CD4-positive, alpha-beta T cell (primary cell): ENCODE data around the gene KLHL18. TPM values are rescaled to one million over a fixed set of nuclear protein-coding genes. Genes with fewer than 3 reads are reported as not detected.

Experiments used
- ATAC-seq: fragments of 200-7000 bp; cut with Tn5 transposase; one replicate; pipeline ENCODE4 v1.10.0; 2022; ENCODE audit warnings: mild to moderate bottlenecking; ENCODE audit not compliant: poor library complexity
- CTCF ChIA-PET: fragments of 350-600 bp; sonication (Branson Sonifier 250); formaldehyde crosslinking; loops from one replicate; lab custom pipeline; 2021; ENCODE audit warnings: antibody characterized with exemption, inconsistent platforms; lab: Charles Lee
- POLR2A ChIA-PET: fragments of 350-600 bp; sonication (Branson Sonifier 250); formaldehyde crosslinking; loops from one replicate; lab custom pipeline; 2021; ENCODE audit warnings: antibody characterized with exemption, inconsistent platforms; lab: Charles Lee
- DNase-seq, 14 experiments: peaks; one replicate each; pipeline ENCODE4 v3.0.0-alpha.2; 2013 to 2020; ENCODE audit warnings: mixed read lengths in 2 of 14
- H3K27ac ChIP-seq, 2 donors: one replicate each; pipeline versions ENCODE4 v1.5.1 to v1.7.0; 2013; ENCODE audit warnings: low read length in 2 of 2, low read depth in 1 of 2, mild to moderate bottlenecking in 1 of 2
- H3K27me3 ChIP-seq, 2 experiments: 1 replicate in 1 of 2; 2 replicates in 1 of 2; pipeline versions ENCODE4 v1.6.1 to v1.7.0; 2013; ENCODE audit warnings: low read length in 2 of 2, control low read depth in 1 of 2, mild to moderate bottlenecking in 1 of 2, moderate library complexity in 1 of 2; ENCODE audit not compliant: insufficient read depth in 2 of 2, control insufficient read depth in 1 of 2
- H3K36me3 ChIP-seq: one replicate; pipeline ENCODE4 v1.6.1; 2013; ENCODE audit warnings: low read length, control low read depth; ENCODE audit not compliant: insufficient read depth
- H3K4me1 ChIP-seq: one replicate; pipeline ENCODE4 v1.6.1; 2013; ENCODE audit warnings: low read length, control low read depth; ENCODE audit not compliant: insufficient read depth
- H3K4me3 ChIP-seq: one replicate; pipeline ENCODE4 v1.5.1; 2013; ENCODE audit warnings: mild to moderate bottlenecking, low read length, moderate library complexity
- H3K9me3 ChIP-seq, 2 experiments: 1 replicate in 1 of 2; 2 replicates in 1 of 2; pipeline versions ENCODE4 v1.6.1 to v1.7.0; 2013; ENCODE audit warnings: low read length in 2 of 2, mild to moderate bottlenecking in 2 of 2, control low read depth in 1 of 2, moderate library complexity in 1 of 2; ENCODE audit not compliant: control insufficient read depth in 1 of 2, insufficient read depth in 1 of 2
- H3K27ac Mint-ChIP-seq: one replicate; pipeline ENCODE4 v1.8.0; 2020; ENCODE audit warnings: mixed read lengths
- H3K27me3 Mint-ChIP-seq: one replicate; pipeline ENCODE4 v1.8.0; 2021; ENCODE audit warnings: mixed read lengths
- H3K36me3 Mint-ChIP-seq: one replicate; pipeline ENCODE4 v1.8.0; 2021; ENCODE audit warnings: low read depth, mixed read lengths
- H3K4me1 Mint-ChIP-seq: one replicate; pipeline ENCODE4 v1.8.0; 2021; ENCODE audit warnings: low read depth, mixed read lengths
- H3K4me3 Mint-ChIP-seq: one replicate; pipeline ENCODE4 v1.8.0; 2020; ENCODE audit warnings: mild to moderate bottlenecking, mixed read lengths
- H3K9me3 Mint-ChIP-seq: one replicate; pipeline ENCODE4 v1.8.0; 2020; ENCODE audit warnings: mixed read lengths
- intact Hi-C, 2 experiments: fragments of 100-400 bp; cut with DNase I in 1 of 2; cut with micrococcal nuclease in 1 of 2; formaldehyde crosslinking; loops; one replicate each; pipeline versions ENCODE4 v1.15.1 to v1.9.0; 2023 to 2025; cut with DNase I, micrococcal nuclease
- total RNA-seq, 174 experiments: library from RNA in 2 of 174; stranded (reverse) in 2 of 174; gene quantifications; one replicate each; pipeline ENCODE4 v1.2.3 and lab custom pipeline; 2021 to 2026
- TF ChIP-seq, protein P1 (sequence below): fragments of 200-600 bp; IDR thresholded peaks from one replicate; pipeline ENCODE4 v1.8.0; 2022; ENCODE audit warnings: antibody characterized with exemption, mild to moderate bottlenecking

KLHL18 gene
- total RNA-seq, 2 experiments from 2014 or later: 43.3 to 43.7 TPM

DNA sequence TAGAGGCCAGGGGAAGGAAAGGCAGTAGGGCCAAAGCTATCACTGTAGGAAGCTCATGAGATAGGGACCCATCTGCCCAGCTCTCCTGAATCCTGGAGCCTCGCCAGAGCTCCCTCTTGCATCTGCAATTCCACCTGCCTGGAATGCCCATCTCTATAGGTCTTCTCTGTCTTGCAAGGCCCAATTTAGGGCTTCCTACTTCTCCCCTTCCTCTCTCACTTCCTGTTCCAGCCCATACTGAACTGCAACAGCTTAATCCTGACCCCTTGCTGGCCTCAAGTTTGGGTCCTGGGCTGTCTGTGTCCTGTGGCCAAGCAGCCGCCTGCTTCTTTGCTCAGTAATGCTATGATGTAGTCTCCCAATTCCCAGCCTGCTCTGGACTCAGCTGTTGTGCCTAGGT lies 94.4 kb downstream of the KLHL18 start:
- no peaks in the 10 kb centered on the region for H3K9me3 ChIP-seq
- ChIA-PET POLR2A (no interaction called here), CTCF (no interaction called here)
- no peak overlapping the region for H3K4me3 Mint-ChIP-seq
- H3K27ac ChIP-seq: no peak overlapping the region
- DNase-seq (no peak), ATAC-seq (no peak)
- peaks cover 28% of the 10 kb centered on the region for H3K4me1 Mint-ChIP-seq
- H3K36me3 ChIP-seq: no peaks in the 10 kb centered on the region
- TF ChIP-seq, protein P1, sequence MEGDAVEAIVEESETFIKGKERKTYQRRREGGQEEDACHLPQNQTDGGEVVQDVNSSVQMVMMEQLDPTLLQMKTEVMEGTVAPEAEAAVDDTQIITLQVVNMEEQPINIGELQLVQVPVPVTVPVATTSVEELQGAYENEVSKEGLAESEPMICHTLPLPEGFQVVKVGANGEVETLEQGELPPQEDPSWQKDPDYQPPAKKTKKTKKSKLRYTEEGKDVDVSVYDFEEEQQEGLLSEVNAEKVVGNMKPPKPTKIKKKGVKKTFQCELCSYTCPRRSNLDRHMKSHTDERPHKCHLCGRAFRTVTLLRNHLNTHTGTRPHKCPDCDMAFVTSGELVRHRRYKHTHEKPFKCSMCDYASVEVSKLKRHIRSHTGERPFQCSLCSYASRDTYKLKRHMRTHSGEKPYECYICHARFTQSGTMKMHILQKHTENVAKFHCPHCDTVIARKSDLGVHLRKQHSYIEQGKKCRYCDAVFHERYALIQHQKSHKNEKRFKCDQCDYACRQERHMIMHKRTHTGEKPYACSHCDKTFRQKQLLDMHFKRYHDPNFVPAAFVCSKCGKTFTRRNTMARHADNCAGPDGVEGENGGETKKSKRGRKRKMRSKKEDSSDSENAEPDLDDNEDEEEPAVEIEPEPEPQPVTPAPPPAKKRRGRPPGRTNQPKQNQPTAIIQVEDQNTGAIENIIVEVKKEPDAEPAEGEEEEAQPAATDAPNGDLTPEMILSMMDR: no peak
- H3K4me1 ChIP-seq: peaks cover 22% of the 10 kb centered on the region
- H3K9me3 Mint-ChIP-seq: no peaks in the 10 kb centered on the region
- peak overlapping the region; percentile 52 for H3K27ac Mint-ChIP-seq
- H3K27me3 ChIP-seq: no peaks in the 10 kb centered on the region
- H3K27me3 Mint-ChIP-seq: no peaks in the 10 kb centered on the region
- intact Hi-C loops: no loop called here
- no peak overlapping the region for H3K4me3 ChIP-seq
- H3K36me3 Mint-ChIP-seq: peaks cover 9% of the 10 kb centered on the region

GRCh38 chr3:47378869-47379268 lies 96.1 kb downstream of the KLHL18 start:
- H3K27me3 Mint-ChIP-seq: no peaks in the 10 kb centered on the region
- H3K4me3 Mint-ChIP-seq: no peak overlapping the region
- Histone ChIP-seq H3K36me3 (no peaks in the 10 kb centered on the region), H3K4me1 (peaks cover 27% of the 10 kb centered on the region), H3K4me3 (no peak overlapping the region), H3K27me3 (no peaks in the 10 kb centered on the region), H3K9me3 (no peaks in the 10 kb centered on the region), H3K27ac (no peak overlapping the region)
- peaks cover 18% of the 10 kb centered on the region for H3K36me3 Mint-ChIP-seq
- H3K27ac Mint-ChIP-seq: peak overlapping the region; percentile 91
- ChIA-PET POLR2A (no interaction called here), CTCF (interaction anchor here (2.3 to 2.9 kb wide), 2 partner anchors 43 to 214 kb away, joined by 10 to 20 read pairs; partner anchors contain the start of gene SETD2)
- ATAC-seq (no peak), DNase-seq (no peak)
- TF ChIP-seq, protein P1: no peak
- intact Hi-C loops: no loop called here
- no peaks in the 10 kb centered on the region for H3K9me3 Mint-ChIP-seq
- peaks cover 37% of the 10 kb centered on the region for H3K4me1 Mint-ChIP-seq

- no peak for ATAC-seq
- Histone ChIP-seq H3K4me3 (peak overlapping the region; percentile 97), H3K27ac (peak overlapping the region in 1 of 2 donors; percentile 85), H3K27me3 (no peaks in the 10 kb centered on the region), H3K9me3 (no peaks in the 10 kb centered on the region), H3K4me1 (peaks cover 28% of the 10 kb centered on the region), H3K36me3 (no peaks in the 10 kb centered on the region)
- POLR2A ChIA-PET: no interaction called here
- peaks cover 18% of the 10 kb centered on the region for H3K36me3 Mint-ChIP-seq
- TF ChIP-seq, protein P1: no peak
- H3K4me1 Mint-ChIP-seq: peaks cover 37% of the 10 kb centered on the region
- no peaks in the 10 kb centered on the region for H3K9me3 Mint-ChIP-seq
- DNase-seq: peak in 1 of 14 experiments; percentile 33
- H3K27me3 Mint-ChIP-seq: no peaks in the 10 kb centered on the region
- intact Hi-C loops: no loop called here
- H3K4me3 Mint-ChIP-seq: peak overlapping the region; percentile 95
- peak overlapping the region; percentile 91 for H3K27ac Mint-ChIP-seq
- CTCF ChIA-PET: interaction anchor here (2.3 to 2.9 kb wide), 2 partner anchors 42 to 215 kb away, joined by 10 to 20 read pairs; partner anchors contain the start of gene SETD2
Observed at GRCh38 chr3:47379411-47379899, 96.7 kb downstream of the KLHL18 start.
